ENCODE measurements around the gene UGT1A10.

The UGT1A10 gene

DNA sequence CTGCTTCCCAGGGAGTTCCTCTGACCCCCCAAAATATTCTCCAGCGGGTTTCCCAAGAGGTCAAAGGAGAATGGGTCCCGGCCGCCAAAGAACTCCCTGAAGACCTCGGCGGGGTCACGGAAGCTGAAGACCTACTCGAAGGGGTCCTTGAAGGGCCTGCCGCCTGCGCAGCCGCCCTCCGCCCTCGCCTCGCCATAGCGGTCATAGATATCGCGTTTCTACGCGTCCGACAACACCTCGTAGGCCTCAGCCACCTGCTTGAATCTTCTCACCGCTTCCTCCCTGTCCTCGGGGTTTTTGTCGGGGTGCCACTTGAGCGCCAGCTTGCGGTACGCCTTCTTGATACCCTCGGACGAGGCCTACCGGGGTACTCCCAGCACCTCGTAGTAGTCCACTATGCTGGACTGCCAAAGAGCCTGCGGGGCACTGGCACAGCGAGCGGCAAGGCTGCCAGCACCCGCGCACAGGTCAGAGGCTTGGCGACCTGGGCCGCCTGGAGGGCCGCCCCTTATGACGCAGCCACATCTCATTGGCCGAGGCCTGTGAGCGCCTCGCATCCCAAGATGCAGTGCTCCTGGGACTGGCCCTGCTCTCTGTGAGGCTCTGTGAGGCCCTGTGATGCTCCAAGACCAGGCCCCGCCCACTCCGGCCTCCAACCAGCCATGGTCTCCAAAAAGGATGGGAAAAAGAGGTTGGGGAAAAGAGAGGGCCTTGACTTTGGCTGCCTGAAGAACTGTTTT, 118.8 kb downstream of the UGT1A10 start:
- no peak overlapping the region for H3K4me3 ChIP-seq (replicated peaks; ENCODE audit: low read depth, low read length)
- no peak for DNase-seq (ENCODE audit: extremely low read depth, low read depth)
- TF ChIP-seq, protein P1, sequence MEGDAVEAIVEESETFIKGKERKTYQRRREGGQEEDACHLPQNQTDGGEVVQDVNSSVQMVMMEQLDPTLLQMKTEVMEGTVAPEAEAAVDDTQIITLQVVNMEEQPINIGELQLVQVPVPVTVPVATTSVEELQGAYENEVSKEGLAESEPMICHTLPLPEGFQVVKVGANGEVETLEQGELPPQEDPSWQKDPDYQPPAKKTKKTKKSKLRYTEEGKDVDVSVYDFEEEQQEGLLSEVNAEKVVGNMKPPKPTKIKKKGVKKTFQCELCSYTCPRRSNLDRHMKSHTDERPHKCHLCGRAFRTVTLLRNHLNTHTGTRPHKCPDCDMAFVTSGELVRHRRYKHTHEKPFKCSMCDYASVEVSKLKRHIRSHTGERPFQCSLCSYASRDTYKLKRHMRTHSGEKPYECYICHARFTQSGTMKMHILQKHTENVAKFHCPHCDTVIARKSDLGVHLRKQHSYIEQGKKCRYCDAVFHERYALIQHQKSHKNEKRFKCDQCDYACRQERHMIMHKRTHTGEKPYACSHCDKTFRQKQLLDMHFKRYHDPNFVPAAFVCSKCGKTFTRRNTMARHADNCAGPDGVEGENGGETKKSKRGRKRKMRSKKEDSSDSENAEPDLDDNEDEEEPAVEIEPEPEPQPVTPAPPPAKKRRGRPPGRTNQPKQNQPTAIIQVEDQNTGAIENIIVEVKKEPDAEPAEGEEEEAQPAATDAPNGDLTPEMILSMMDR (IDR thresholded peaks at IDR 0.05; ENCODE audit: low read depth, low read length, missing control alignments), result no peak

DNA sequence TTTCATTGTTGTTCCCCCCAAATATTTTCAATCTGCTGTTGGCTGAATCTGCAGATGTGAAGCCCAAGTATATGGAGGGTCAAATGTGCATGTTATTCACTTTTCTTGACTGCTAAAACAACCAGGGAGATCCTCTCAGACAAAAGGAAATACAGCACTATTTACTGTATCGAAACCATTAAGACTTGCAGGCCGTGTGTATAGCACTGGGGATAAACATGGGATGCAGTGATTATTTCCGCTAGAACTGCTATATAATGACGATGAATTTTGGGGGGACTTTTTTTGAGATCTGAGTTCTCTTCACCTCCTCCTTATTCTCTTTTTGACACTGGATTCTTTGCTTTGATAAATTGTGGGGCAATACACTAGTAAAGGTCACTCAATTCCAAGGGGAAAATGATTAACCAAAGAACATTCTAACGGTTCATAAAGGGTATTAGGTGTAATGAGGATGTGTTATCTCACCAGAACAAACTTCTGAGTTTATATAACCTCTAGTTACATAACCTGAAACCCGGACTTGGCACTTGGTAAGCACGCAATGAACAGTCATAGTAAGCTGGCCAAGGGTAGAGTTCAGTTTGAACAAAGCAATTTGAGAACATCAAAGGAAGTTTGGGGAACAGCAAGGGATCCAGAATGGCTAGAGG, 120.3 kb downstream of the UGT1A10 start:
- DNase-seq (ENCODE audit: extremely low read depth, low read depth), result no peak
- H3K4me3 ChIP-seq (replicated peaks; ENCODE audit: low read depth, low read length), result no peak overlapping the region
- TF ChIP-seq, protein P1 (IDR thresholded peaks at IDR 0.05; ENCODE audit: low read depth, low read length, missing control alignments), result no peak

DNA sequence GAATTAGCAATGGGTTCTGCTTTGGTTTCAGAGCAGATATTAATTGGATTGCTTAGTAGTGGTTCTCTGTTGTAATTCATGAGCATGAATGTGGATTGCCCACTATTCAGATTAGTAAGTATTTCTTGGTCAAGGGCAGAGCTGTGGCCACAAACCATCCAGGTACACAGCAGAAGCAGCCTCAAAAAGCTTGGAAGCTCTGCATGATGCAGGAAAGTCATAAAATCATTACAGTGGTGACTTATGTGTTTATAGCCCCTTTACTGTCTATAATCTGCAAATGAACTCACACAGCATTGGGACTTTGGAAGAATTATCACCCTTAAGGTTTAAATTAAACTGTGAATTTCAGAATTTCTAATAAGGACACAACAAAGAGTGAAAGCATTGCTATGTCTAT, 121.9 kb downstream of the UGT1A10 start:
- H3K4me3 ChIP-seq (replicated peaks; ENCODE audit: low read depth, low read length), result no peak overlapping the region
- no peak for DNase-seq (ENCODE audit: extremely low read depth, low read depth)
- TF ChIP-seq, protein P1 (IDR thresholded peaks at IDR 0.05; ENCODE audit: low read depth, low read length, missing control alignments), result no peak

DNA sequence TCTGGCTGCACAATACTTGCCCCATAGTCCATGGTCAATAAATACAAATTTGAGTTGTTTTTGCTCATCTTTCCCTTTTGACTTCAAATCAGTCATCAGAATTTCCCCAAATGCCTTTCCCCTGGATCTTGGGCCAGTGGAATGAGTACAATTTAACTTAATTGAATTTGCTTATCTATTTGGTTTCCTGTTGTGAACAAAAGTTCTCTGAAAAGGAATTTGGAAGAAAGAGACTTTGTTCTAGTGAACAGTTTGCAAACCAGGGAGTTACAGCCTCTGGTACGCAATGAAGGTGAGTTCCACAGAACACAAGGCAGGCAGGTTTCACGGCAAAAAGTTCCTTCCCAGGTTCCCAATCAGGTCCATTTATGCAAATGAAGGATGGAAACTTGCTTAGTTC, 122.6 kb downstream of the UGT1A10 start:
- TF ChIP-seq, protein P1 (IDR thresholded peaks at IDR 0.05; ENCODE audit: low read depth, low read length, missing control alignments), result no peak
- DNase-seq (ENCODE audit: extremely low read depth, low read depth), result no peak
- H3K4me3 ChIP-seq (replicated peaks; ENCODE audit: low read depth, low read length), result no peak overlapping the region

DNA sequence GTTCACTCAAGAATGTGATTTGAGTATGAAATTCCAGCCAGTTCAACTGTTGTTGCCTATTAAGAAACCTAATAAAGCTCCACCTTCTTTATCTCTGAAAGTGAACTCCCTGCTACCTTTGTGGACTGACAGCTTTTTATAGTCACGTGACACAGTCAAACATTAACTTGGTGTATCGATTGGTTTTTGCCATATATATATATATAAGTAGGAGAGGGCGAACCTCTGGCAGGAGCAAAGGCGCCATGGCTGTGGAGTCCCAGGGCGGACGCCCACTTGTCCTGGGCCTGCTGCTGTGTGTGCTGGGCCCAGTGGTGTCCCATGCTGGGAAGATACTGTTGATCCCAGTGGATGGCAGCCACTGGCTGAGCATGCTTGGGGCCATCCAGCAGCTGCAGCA, 123.8 kb downstream of the UGT1A10 start, which contains the start of gene UGT1A1:
Gene UGT1A1 (plus strand): TSS at position 228 of the 400 bp plus-strand sequence. CDS start 18 bp downstream, at position 246.
- DNase-seq (ENCODE audit: extremely low read depth, low read depth), result no peak
- TF ChIP-seq, protein P1 (IDR thresholded peaks at IDR 0.05; ENCODE audit: low read depth, low read length, missing control alignments), result no peak
- H3K4me3 ChIP-seq (replicated peaks; ENCODE audit: low read depth, low read length), result no peak within 1 kb of the TSS

DNA sequence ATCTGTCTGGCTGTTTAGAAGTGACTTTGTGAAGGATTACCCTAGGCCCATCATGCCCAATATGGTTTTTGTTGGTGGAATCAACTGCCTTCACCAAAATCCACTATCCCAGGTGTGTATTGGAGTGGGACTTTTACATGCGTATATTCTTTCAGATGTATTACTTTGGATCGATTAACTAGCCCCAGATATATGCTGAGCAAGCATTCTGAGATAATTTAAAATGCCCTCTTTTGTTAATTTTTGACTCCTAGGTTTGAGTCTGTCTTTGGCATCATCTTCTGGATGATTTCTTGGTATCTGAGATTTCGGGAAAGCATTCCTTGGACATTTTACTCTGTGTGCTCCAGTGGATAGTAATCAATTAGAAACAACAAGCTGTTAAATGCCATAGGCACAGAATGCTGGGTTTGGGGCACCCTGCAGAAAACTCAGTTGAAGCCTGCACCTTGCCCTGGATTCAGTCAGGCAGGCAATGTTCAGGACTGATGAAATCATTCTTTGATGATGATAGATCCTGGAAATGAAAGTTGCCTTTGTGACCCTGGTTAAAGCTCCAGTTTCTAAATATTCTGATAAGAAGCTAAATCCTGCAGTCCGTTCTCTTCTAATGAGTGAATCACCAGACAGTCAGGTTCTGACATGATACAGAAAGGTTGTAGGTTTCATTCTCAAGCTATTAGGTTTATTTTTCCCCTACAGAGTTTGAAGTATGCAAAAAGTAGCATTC, 125.0 kb downstream of the UGT1A10 start:
- H3K4me3 ChIP-seq (replicated peaks; ENCODE audit: low read depth, low read length), result no peak overlapping the region
- TF ChIP-seq, protein P1 (IDR thresholded peaks at IDR 0.05; ENCODE audit: low read depth, low read length, missing control alignments), result no peak
- no peak for DNase-seq (ENCODE audit: extremely low read depth, low read depth)
